ENCODE results near the gene RPS14.
"Not testable (repeated sequence)": the region's sequence is repeated elsewhere in the genome, so short reads cannot be mapped to it uniquely, and the experiment has no call there.

Gene RPS14

DNA sequence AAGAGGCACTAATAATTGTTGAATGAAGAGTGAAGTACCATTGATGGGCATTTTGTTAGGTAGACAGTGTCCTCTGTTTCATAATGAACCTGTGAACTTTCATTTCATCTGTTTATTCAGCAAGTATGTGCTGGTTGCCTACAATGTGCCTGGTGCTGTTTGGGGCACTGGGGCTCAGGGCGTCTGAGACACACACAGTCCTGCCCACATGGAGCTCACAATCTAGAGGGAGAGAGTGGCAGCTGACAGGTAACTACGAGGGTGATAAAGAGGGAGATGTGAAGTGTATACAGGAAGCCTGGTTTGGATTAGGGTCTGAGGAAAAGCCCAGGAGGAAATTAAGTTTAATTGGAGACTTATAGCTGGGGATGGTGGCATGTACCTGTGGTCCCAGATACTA is 29.9 kb upstream of the RPS14 start:
- no peak for DNase-seq (ENCODE audit: low read depth in 2 of 2)

DNA sequence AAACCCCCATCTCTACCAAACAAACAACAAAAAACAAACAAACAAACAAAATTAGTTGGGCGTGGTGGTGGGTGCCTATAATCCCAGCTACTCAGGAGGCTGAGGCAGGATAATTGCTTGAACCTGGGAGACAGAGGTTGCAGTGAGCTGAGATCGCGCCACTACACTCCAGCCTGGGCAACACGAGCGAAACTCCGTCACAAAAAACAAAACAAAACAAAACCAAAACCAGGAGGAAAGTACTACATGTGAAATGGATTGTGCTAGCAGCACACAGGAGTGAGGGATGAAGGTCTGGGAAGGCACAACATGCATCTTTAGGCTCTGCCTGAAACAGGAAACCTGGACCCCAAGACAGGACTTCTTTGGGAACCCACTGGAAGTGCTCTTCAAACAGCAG is 27.0 kb upstream of the RPS14 start:
- not testable (repeated sequence) for DNase-seq (ENCODE audit: low read depth in 2 of 2)

DNA sequence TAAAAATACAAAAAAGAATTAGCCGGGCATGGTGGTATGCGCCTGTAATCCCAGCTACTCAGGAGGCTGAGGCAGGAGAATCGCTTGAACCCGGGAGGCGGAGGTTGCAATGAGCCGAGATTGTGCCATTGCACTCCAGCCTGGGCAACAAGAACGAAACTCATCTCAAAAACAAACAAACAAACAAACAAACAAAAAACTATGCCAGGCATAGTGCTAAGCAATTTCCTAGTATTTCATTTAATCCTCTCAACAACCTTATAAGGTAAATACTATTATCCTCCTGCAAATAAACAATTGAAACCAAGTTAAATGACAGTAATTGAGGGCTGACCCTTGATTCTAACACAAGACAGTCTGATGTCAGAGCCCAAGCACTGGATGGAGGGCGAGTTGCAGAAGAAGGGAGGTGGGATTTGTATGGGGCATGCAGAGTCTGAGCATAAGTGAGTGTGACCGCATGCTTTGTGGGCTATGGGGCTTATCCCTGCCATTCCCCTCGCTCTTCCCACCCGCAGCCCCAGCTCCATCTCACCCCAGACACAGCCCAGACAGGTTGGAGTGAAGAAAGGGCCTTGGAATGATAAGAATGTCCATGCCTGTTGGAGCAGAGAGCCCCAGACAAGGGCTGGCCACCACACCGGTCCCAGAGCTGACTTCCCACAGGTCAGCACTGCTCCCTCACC is 24.3 kb upstream of the RPS14 start:
- no peak for DNase-seq (ENCODE audit: low read depth in 2 of 2)

DNA sequence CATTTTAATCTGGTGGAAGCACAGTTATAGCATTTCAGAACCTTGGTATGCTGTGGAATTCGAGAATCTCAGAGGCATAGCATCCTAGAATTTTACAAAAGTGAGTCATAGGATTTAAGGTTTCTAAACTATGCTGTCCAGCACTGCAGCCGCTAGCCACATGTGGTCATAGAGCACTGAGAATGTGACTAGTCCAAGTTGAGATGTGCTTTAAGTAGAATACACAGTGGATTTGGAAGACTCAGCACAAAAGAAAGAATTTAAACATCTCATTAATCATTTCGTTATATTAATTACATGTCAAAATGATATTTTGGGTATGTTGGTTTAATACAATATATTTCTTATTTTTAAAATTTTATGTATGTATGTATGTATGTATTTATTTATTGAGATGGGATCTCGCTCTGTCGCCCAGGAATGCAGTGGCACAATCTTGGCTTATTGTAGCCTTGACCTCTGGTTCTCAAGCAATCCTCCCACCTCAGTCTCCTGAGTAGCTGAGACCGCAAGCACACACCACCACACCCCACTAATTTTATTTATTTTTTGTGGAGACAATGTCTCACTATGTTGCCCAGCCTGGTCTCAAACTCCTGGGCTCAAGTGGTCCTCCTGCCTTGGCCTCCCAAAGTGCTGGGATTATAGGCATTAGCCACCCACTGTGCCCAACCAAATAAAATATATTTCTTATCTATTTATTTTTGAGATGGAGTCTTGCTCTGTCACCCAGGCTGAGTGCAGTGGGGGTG is 20.4 kb upstream of the RPS14 start:
- DNase-seq (ENCODE audit: low read depth in 2 of 2), result no peak

DNA sequence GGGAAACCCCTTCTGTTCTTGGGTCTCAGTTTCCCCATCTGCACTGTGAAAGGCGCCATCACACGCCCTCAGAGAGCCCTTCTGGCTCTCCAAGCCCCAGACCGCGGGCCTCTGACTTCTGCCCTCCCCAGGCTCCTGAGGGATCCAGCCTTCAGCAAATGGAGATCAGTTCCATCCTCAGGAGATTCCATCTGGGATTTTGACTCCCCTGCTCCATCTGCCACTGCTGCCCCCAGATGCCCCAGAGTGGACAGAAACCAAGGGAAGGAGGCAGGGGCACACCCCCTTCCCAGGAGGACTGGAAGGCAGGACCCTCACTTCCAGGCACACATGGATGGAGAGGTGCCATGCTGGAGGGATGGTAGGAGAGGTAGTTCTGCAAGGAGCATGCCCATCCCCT is 18.7 kb upstream of the RPS14 start:
- DNase-seq (ENCODE audit: low read depth in 2 of 2), result no peak

DNA sequence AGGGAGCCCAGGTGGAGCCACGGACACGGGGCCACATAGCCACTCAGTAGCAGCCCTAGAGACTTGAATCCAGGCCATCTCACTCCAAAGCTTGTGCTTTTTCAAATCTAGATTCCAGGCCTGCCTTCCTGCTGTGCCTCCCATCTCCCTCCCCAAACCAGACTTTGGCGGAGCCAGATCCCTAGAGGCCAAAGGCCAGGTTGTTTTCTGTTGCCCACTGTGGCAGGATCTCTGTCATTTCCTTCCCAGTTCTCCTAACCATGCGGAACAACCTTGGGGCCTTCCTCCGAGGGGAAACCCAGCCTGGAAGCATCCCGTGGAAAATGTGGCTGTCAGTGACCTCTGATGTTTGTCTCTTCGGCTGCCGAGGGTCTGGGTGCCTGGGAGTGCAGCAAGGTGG is 16.4 kb upstream of the RPS14 start:
- DNase-seq (ENCODE audit: low read depth in 2 of 2), result no peak

DNA sequence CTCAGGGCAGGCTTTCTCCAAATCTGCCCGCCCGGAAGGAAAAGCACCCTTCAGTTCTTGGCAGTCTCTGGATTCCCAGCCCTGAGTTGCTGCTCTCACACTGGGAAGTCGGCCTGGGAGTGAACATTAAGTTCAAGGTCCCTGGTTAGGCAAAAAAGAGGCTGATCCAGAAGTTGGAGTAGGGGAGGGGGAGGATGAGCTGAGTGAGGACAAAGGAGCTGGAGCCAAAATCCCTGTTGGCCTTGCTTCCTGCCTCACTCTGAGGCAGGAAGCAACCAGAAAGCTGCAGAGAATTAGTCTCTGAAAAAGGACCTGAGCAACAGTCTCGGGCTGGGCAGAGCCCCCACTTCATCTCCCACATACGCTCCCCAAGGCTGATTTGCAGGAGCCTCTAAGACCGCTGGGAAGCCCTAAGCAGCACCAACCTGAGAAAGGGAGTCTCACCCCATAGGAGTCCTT is 15.0 kb upstream of the RPS14 start:
- no peak for DNase-seq (ENCODE audit: low read depth in 2 of 2)

DNA sequence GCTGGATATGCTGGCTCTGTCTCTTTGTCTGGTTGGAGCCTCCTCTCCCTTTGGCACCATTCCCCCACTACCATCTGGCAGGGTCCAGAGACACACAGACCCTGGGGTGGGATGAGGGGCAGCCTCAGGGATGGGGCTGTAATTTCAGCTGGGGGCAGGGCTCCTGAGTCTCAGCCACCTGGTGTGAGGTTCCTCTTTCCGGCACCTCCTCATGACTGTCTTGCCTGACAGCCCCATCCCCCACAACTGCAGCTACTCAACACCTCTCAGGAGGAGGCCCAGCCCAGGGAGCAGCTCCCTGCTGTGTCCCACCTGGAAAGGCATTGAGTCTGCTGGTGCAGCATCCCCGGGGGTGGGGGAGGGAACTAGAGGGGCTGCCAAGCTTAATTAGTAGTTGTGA is 11.7 kb upstream of the RPS14 start:
- no peak for DNase-seq (ENCODE audit: low read depth in 2 of 2)

DNA sequence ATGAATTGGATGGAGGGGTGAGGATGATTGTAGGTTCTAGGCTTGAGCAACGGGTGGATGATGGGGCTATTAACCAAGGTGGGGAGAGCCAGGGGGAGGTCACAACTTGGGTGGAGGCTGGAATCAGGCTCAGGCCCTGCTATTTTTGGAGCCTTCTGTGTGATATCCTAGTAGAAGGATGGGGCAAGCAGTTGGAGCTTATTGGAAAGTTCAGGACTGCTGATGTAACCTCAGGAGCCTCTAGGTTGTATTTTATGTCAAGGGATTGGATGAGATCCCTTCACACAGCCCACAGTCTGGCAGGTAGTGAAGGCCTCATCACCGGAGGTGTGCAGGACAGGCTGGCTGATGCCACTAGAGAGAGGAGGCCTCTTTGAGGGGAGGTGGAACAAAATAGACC is 11.2 kb upstream of the RPS14 start:
- DNase-seq (ENCODE audit: low read depth in 2 of 2), result no peak

DNA sequence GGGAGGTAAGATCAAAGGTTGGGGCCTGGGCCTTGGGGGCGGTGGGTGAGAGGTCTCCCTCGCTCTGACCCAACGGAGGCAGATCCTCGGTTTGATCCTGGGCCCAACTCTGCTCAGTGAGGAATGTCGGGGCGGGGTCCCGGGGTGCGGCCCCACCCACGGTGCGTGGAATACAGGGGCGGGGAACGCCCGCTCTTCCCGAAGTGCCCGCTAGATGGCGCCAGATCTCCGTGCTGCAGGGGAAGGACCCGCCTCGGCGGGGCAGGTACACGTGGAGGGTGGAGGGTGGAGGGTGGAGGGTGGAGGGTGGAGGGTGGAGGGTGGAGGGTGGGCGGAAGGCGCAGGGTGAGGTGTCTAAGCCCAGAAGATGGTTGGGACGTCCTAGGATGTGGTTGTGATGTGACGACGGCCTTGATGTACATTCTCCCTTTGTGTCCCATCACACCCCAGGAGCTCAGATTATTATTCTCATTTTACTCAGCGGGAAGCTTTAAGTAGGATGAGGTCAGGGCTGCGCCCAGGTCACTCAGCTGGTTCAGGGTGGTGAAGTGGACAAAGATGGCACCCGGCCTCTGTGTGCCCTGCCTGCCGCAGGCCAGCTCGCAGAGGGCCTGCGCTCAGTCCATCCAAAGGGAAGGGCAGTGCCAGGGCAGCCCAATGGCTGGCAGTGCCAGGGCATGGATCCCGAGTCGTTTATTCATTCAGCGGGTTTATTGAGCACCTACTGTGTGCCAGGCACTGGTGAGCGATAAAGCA is 9.4 kb upstream of the RPS14 start:
- DNase-seq (ENCODE audit: low read depth in 2 of 2), result peak; percentile 66 to 69

DNA sequence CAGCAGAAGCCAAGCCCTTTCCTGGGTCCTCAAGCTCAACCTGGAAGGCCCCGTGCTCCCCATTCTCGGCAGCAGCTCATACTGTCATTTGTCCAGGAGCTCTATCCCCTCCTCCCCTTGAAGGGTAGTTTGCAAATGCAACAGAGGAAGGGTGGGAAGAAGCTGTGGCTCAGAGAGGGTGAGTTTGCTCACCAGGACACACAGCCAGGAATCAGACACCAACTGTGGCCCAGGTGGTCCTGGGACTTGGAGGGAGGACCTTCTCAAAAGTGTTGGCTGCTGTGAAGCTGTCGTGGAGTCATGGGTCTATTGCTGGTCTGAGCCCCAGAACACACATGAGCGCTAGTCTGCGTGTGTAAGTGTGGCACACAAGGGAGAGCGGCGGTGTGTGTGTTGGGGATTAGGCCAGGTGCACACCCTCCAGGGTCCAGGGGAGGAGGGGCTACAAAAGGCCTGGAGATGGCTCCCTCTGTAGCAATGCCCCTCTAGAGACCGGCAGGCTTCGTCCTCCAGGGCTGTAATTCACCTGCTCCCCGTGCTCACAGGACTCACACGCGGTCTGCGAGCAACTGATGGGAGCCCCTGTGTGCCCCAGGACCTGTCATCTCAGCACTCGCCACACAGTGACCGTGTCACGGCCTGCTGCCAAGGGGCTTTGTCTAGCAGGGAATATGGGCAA is 8.2 kb upstream of the RPS14 start:
- DNase-seq (ENCODE audit: low read depth in 2 of 2), result no peak

DNA sequence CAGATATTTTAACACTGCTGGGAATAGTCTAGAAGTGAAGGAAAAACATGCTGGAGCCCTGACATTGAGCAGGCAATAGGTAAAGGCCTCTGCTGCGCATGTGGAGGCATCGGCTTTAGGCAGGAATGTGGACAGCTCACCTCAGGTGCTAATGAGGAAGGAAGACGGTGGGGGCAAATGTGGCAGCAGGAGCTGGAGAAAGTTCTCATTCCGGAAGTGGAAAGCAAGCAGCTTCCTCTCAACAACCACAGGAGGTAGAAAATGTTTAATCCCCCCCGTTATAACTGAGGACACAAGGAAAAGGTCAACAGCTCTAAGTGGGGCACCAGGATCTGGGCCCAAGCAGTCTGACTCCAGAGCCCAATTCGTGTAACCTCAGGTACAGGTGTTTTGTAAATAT is 7.6 kb upstream of the RPS14 start:
- DNase-seq (ENCODE audit: low read depth in 2 of 2), result no peak

DNA sequence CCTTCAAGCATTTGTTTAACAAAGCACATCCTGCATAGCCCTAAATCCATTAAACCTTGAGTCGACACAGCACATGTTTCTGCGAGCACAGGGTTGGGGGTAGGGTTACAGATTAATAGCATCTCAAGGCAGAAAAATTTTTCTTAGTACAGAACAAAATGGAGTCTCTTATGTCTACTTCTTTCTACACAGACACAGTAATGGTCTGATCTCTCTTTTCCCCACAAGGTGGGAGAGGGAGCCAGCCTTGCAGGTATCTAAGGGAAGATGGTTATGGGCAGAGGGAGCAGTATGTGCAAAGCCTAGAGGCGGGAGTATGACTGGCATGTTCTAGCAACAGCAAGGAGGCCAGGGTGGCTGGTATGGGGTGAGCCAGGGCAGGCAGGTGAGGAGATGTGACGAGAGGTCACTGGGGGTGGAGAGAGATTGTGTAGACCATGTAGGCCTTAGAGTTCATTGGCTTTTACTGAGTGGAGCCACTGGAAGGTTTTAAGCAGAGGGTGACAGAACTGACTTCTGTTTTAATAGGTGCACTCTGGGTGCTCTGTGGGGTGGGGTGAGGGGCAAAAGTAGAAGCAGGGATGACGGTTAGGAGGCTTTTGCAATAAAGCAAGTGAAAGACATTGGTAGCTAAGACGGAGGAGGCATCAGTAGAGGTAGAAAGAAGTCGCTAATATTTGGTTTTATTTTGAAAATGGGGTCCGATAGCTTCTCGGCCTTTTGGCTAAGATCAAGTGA is 5.1 kb upstream of the RPS14 start:
- DNase-seq (ENCODE audit: low read depth in 2 of 2), result no peak

DNA sequence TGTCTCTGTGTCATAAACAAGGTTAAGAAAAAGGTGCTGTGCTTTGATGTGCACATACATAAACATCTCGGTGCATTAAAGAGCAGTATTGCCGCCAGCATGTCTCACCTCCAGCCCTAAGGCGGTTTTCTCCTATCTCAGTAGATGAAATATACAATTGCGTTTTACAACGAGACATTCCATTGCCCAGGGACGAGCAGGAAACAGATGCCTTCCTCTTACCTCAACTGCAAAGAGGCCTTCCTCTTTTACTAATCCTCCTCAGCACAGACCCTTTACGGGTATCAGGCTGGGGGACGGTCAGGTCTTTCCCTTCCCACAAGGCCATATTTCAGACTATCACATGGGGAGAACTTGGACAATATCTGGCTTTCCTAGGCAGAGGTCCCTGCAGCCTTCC is 4.5 kb upstream of the RPS14 start:
- DNase-seq (ENCODE audit: low read depth in 2 of 2), result not testable (repeated sequence)

DNA sequence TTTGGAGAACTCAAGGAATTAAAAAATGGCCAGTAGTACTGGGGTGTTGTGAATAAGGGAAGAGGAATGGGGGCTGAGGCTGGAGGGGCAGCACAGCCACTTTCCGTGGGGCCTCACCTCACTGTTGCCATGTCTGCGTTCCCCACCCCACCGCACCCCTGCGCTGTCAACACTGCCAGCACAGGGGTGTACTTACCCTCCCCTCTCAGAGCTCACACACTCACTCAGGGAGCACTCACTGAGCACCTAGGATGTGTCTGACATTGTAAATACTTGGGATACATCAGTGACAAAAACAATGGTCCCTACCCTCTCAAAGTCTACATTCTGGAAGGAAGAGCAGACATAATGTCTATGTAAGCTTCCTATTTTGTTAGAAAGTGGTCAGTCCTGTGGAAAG is 3.4 kb upstream of the RPS14 start:
- DNase-seq (ENCODE audit: low read depth in 2 of 2), result no peak

DNA sequence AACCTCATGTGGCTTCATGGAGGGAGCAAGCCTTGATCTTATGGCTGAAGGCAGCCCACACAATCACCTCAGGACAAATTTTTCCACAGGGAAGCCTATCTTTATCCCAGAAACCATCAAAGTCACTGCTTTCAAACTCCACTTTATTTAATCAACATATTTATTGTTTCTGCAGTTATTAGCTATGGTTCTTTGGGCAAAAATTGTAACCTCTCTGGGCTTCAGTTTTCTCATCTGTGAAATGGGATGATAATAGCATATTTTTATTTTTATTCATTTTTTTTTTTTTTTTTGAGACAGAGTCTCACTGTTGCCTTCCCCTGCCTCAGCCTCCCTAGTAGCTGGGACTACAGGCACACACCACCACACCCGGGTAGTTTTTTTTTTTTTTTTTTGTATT is 2.1 kb upstream of the RPS14 start:
- DNase-seq (ENCODE audit: low read depth in 2 of 2), result no peak

DNA sequence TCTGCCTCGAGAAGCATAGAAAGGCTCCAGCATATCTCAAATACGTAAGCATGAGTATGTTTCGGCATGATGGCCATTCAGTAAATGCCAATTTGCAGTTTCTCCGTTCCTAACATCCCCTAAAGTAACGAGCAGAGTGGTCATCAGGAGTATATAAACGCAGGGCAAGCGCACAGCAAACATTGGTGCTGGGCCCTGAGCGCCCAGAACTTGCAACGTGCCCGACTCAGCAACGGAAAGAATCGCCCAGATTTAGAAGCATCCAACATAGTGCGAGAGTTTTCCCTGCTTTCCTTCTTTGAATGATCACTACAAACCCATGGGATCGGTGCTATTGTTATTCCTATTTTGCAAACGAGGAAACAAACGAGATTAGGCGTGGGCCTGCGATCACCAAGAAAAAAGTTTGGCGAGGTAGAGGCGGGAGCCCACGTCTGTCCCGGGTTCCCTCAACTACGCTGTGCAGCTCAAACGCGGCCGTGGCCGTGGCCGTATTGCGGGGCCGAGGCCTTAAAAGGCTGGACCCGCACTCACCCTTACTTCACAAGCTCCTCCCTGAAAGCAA is 505 bp downstream of the RPS14 start:
- no peak for DNase-seq (ENCODE audit: low read depth in 2 of 2)

DNA sequence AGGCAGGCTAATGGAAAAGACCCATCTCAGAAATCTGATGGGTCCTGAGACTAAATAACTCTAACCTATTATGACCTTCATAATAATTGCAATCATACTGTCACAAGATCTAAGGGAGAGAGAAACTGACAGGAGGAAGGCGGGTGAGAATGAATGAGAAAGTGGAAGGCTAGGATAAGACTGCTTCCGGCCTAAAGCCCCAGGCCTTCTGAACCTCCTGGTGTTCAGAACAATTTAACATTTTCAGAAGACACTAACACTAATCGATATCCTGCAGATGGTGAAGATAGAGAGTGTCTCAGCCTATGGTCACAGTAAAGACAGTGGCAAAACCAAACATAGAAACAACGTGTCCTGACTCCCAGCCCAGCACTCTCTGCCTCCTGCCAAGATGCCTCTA is 1.2 kb downstream of the RPS14 start:
- DNase-seq (ENCODE audit: low read depth in 2 of 2), result no peak

DNA sequence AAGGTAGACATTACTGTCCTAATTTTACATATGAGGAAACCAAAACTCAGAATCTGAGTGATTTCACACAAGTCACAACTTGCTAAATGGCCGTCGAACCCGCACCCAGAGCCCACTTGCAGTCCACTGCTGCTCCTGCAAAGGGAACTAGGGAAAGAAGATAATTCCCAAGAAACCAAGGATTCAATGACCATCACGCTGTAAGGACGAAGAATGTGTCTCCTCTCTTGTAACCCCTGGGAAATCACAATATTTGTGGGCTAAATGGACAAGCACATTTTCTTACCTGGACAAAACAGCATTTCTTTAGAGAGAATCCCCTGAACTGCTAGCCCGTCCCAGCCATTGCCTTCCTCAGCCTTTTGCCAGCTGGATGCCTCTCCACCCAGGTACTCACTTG is 2.4 kb downstream of the RPS14 start:
- no peak for DNase-seq (ENCODE audit: low read depth in 2 of 2)

DNA sequence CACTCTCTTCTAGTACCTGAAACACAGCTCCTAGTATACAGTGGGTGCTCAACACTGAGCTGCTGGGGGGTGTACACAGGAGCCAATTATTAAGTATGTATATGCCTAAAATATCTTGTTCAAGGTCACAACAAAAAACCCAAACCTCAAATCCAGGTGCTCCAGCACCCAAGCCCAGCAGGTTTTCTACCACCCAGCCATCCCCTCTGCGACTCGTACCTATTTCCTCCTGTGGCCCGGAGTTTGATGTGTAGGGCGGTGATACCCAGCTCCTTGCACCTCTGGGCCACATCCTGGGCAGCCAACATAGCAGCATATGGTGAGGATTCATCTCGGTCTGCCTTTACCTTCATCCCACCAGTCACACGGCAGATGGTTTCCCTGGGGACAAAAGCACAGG is 3.0 kb downstream of the RPS14 start:
- no peak for DNase-seq (ENCODE audit: low read depth in 2 of 2)

DNA sequence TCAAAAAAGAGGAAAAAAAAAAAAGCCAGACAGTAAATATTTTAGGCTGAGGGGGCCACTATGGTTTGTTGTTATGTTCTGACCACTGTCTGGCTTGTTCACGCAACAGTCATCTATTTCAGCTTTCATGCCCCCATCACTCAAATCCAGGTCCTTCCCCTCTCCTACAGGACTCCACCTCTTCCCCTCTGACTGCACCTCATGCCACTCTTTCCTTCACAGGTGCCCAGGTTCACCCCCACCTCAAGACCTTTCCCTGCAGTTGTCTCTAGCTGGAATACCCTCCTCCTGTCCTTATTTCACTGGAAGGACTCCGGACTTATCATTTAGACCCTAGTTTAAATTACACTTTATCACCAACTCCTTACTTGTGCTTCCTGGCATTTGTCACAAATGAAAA is 3.5 kb downstream of the RPS14 start:
- DNase-seq (ENCODE audit: low read depth in 2 of 2), result no peak
